Activated T-cell treated with anti-CD3 and anti-CD28 coated beads for 48 hours (primary cell): ENCODE results near the gene HMX1.

Source experiments
- DNase-seq: peaks from one replicate; pipeline ENCODE4 v3.0.0-alpha.2; 2020; ENCODE audit warnings: low read depth

HMX1 gene

GRCh38 chr4:8856835-8857621 is 14.6 kb downstream of the HMX1 start:
- DNase-seq = no peak

GRCh38 chr4:8855818-8856245 is 15.8 kb downstream of the HMX1 start:
- DNase-seq = no peak

GRCh38 chr4:8854931-8855330 is 16.7 kb downstream of the HMX1 start:
- DNase-seq = no peak

- no peak for DNase-seq
These were observed 17.6 kb downstream of the HMX1 start for GRCh38 chr4:8854016-8854415.

GRCh38 chr4:8853249-8853648 is 18.4 kb downstream of the HMX1 start:
- no peak for DNase-seq

GRCh38 chr4:8852118-8852704 is 19.4 kb downstream of the HMX1 start:
- no peak for DNase-seq

- DNase-seq = no peak
These were observed 20.1 kb downstream of the HMX1 start for GRCh38 chr4:8851321-8852117.

- DNase-seq = no peak
These were observed 20.8 kb downstream of the HMX1 start for GRCh38 chr4:8850830-8851188.

- DNase-seq = no peak
These were observed 21.4 kb downstream of the HMX1 start for GRCh38 chr4:8850074-8850829.

GRCh38 chr4:8849266-8850073 is 22.2 kb downstream of the HMX1 start:
- no peak for DNase-seq

- DNase-seq = no peak
These were observed 23.0 kb downstream of the HMX1 start for GRCh38 chr4:8848507-8849265.

- DNase-seq = no peak
These were observed 23.9 kb downstream of the HMX1 start for GRCh38 chr4:8847764-8848163.

- no peak for DNase-seq
These were observed 24.3 kb downstream of the HMX1 start for GRCh38 chr4:8847331-8847730.

- DNase-seq = no peak
These were observed 24.8 kb downstream of the HMX1 start for GRCh38 chr4:8846826-8847225.

GRCh38 chr4:8846046-8846720 is 25.5 kb downstream of the HMX1 start:
- DNase-seq = no peak

- DNase-seq = no peak
These were observed 26.5 kb downstream of the HMX1 start for GRCh38 chr4:8844976-8845690.

GRCh38 chr4:8843597-8843996 is 28.0 kb downstream of the HMX1 start:
- DNase-seq = no peak

- no peak for DNase-seq
These were observed 29.0 kb downstream of the HMX1 start for GRCh38 chr4:8842614-8843013.

GRCh38 chr4:8841678-8842268 is 29.9 kb downstream of the HMX1 start:
- no peak for DNase-seq
